ENCODE results near the gene RHBDL1.

GRCh38 chr16:659618-660017 is 15.9 kb upstream of the RHBDL1 start:
- no peak for TF ChIP-seq CTCF (IDR thresholded peaks at IDR 0.05; ENCODE audit: poor library complexity, severe bottlenecking)
- TF ChIP-seq EP300 (conservative IDR thresholded peaks at IDR 0.05; ENCODE audit: poor library complexity, severe bottlenecking): no peak
- TF ChIP-seq REST (IDR thresholded peaks at IDR 0.05; ENCODE audit: borderline replicate concordance): no peak
- no peak for TF ChIP-seq RAD21 (conservative IDR thresholded peaks at IDR 0.05)
- no peak for TF ChIP-seq POLR2AphosphoS5 (IDR thresholded peaks at IDR 0.05)
- no peak for TF ChIP-seq SMC3 (conservative IDR thresholded peaks at IDR 0.05; ENCODE audit: poor library complexity)
- no peak for TF ChIP-seq MXI1 (conservative IDR thresholded peaks at IDR 0.05; ENCODE audit: poor library complexity, severe bottlenecking)
- TF ChIP-seq TAF1 (IDR thresholded peaks at IDR 0.05; ENCODE audit: low read depth): no peak
- TF ChIP-seq EZH2 (IDR thresholded peaks at IDR 0.05; ENCODE audit: borderline replicate concordance, insufficient read depth, low read length, poor library complexity, severe bottlenecking): no peak
